ENCODE results near the gene B4GALT4. TPM values are rescaled to one million over a fixed set of nuclear protein-coding genes. Genes with fewer than 3 reads are reported as not detected.

Gene B4GALT4
- total RNA-seq, 1 donor from 2014 or later: 12.7 TPM

DNA sequence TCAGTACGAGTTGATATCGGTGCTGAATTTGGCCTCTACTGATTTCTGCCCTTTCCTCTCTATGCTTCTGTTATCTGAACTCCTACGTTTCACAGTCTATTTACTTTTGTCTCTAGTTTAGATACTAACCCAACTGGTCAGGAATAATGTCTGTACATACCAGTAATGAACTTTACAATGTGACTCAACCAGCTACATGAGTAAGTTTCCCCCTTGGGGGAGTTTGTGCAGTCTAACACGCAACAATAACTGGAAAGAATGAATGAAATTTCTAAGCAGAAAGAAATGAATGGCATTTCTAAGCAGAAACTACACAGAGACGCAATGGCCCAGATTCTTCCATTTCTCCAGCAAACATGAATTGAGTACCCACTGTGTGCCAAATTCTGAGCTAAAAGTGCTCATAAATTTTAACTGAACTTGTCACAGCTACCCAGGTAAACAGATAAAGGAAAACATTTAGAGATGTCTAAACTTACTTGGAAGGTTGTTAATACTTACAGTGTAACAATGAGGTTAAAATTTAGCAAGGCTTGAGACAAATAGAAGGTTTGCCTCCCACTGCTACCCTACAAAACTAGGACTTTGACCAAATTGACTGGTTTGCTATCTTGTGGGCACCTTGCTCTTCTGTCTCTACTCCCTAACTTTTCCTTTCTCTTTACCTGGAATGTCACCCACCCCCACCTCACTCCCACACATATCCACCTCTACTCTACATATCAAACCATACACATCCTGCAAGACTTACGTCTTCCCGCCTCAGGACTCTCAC lies 55.7 kb downstream of the B4GALT4 start:
- H3K27me3 ChIP-seq (ENCODE audit: low read depth): no peaks in the 10 kb centered on the region
- no peak overlapping the region for H3K27ac ChIP-seq (replicated peaks)
- no peaks in the 10 kb centered on the region for H3K9me3 ChIP-seq (replicated peaks)
- intact Hi-C loops (cut with micrococcal nuclease): no loop called here
- H3K4me1 ChIP-seq: peaks cover 5% of the 10 kb centered on the region
- no peak overlapping the region for H3K4me3 ChIP-seq
- TF ChIP-seq CTCF (IDR thresholded peaks at IDR 0.05; ENCODE audit: borderline replicate concordance): no peak
- no peaks in the 10 kb centered on the region for H3K36me3 ChIP-seq
- no peak for DNase-seq

GRCh38 chr3:119184111-119184510 lies 56.6 kb downstream of the B4GALT4 start:
- H3K36me3 ChIP-seq: no peaks in the 10 kb centered on the region
- no peak for TF ChIP-seq CTCF (IDR thresholded peaks at IDR 0.05; ENCODE audit: borderline replicate concordance)
- intact Hi-C loops (cut with micrococcal nuclease): no loop called here
- H3K4me1 ChIP-seq: peaks cover 2% of the 10 kb centered on the region
- no peak for DNase-seq
- no peak overlapping the region for H3K27ac ChIP-seq (replicated peaks)
- H3K4me3 ChIP-seq: no peak overlapping the region
- no peaks in the 10 kb centered on the region for H3K9me3 ChIP-seq (replicated peaks)
- no peaks in the 10 kb centered on the region for H3K27me3 ChIP-seq (ENCODE audit: low read depth)

DNA sequence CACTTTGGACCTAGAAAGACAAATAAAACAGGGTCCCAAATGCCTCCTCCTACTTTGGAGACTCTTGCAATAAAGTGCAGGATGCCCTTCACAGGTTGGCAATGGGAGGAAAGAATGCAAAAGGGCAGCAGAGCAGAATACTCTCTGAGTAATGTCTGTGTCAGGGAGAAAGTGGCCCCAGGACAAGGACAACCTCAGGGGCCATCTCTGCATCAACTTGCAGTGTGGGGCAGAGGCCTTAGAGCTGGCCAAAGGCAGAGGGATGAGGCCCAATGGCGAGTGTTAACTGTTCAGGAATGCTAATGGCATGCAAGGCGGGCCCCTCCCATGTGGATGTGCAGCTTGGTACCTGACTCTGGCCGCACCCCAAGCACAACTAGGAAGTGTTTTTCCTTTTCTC lies 58.9 kb downstream of the B4GALT4 start:
- H3K27me3 ChIP-seq (ENCODE audit: low read depth): no peaks in the 10 kb centered on the region
- TF ChIP-seq CTCF (IDR thresholded peaks at IDR 0.05; ENCODE audit: borderline replicate concordance): no peak
- H3K9me3 ChIP-seq (replicated peaks): no peaks in the 10 kb centered on the region
- H3K36me3 ChIP-seq: no peaks in the 10 kb centered on the region
- no peak overlapping the region for H3K4me3 ChIP-seq
- no peak for DNase-seq
- intact Hi-C loops (cut with micrococcal nuclease): no loop called here
- H3K27ac ChIP-seq (replicated peaks): no peak overlapping the region
- H3K4me1 ChIP-seq: no peaks in the 10 kb centered on the region

DNA sequence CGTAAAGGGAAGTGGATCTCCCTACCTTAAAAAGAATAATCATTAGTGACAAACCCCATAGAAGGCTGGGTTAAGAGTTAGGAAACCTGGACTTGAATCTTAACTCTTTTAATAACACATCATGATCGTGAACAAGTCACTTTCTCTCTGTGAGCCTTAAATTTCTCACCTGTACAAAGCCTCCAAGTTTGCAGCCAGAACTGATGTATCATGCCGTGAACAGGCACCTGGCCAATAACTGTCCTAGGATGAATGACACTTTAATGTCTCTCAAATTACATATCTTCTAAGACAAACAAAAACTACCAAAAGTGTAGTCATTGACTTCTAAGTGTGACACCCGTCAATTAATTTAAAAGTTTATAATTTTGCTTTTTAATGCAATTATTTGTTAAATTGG lies 63.4 kb downstream of the B4GALT4 start:
- no peaks in the 10 kb centered on the region for H3K36me3 ChIP-seq
- no peaks in the 10 kb centered on the region for H3K9me3 ChIP-seq (replicated peaks)
- intact Hi-C loops (cut with micrococcal nuclease): no loop called here
- DNase-seq: no peak
- TF ChIP-seq CTCF (IDR thresholded peaks at IDR 0.05; ENCODE audit: borderline replicate concordance): no peak
- H3K4me3 ChIP-seq: no peak overlapping the region
- no peak overlapping the region for H3K27ac ChIP-seq (replicated peaks)
- H3K27me3 ChIP-seq (ENCODE audit: low read depth): no peaks in the 10 kb centered on the region
- H3K4me1 ChIP-seq: no peaks in the 10 kb centered on the region

- no peak overlapping the region for H3K4me3 ChIP-seq
- H3K9me3 ChIP-seq (replicated peaks): no peaks in the 10 kb centered on the region
- no peak overlapping the region for H3K27ac ChIP-seq (replicated peaks)
Measured at GRCh38 chr3:119176778-119177177, 63.9 kb downstream of the B4GALT4 start.

More at GRCh38 chr3:119176778-119177177, 63.9 kb downstream of the B4GALT4 start:
- H3K36me3 ChIP-seq: no peaks in the 10 kb centered on the region
- no peaks in the 10 kb centered on the region for H3K27me3 ChIP-seq (ENCODE audit: low read depth)
- DNase-seq: no peak
- no peak for TF ChIP-seq CTCF (IDR thresholded peaks at IDR 0.05; ENCODE audit: borderline replicate concordance)
- H3K4me1 ChIP-seq: no peaks in the 10 kb centered on the region
- intact Hi-C loops (cut with micrococcal nuclease): no loop called here
